ENCODE measurements around the gene C3orf18.

C3orf18 gene

GRCh38 chr3:50608278-50608677 is 40.7 kb upstream of the C3orf18 start (continued):
- TF ChIP-seq ZSCAN5A (tag by site-specific recombination; IDR thresholded peaks at IDR 0.05), result no peak
- TF ChIP-seq TCF7L2 (IDR thresholded peaks at IDR 0.05; ENCODE audit: borderline replicate concordance, low read depth, low read length), result no peak
- no peak for TF ChIP-seq ZNF664 (tag by site-specific recombination; IDR thresholded peaks at IDR 0.05)
- TF ChIP-seq ZNF248 (tag by site-specific recombination; IDR thresholded peaks at IDR 0.05), result no peak

GRCh38 chr3:50607271-50608091 is 39.9 kb upstream of the C3orf18 start:
- POLR2A ChIA-PET, result no interaction called here
- Histone ChIP-seq H3K27ac (ENCODE audit: extremely low read depth, low read depth, low read length) (no peak overlapping the region), H3K36me3 (ENCODE audit: control insufficient read depth in 2 of 2, insufficient read depth in 1 of 2, low read length in 2 of 2) (peaks cover 0 to 3% of the 10 kb centered on the region in 2 experiments; a peak in 1 of 3 replicates), H3K4me3 (ENCODE audit: low read depth, low read length) (no peak overlapping the region), H3K9me3 (ENCODE audit: control insufficient read depth, insufficient read depth, low read depth, low read length) (no peaks in the 10 kb centered on the region), H3K4me1 (ENCODE audit: control insufficient read depth, insufficient read depth, low read length) (0 out of 2 replicates have a peak, but pooled peaks cover 2% of the 10 kb centered on the region)
- CTCF ChIA-PET, result interaction anchor here (0.6 kb wide), 1 partner anchor 418 kb away, joined by 4 read pairs; no protein-coding TSS in a partner anchor
- TF ChIP-seq RBAK (tag by site-specific recombination; IDR thresholded peaks at IDR 0.05) (no peak), ZNF239 (tag by site-specific recombination; IDR thresholded peaks at IDR 0.05) (no peak), ZNF18 (tag by site-specific recombination; IDR thresholded peaks at IDR 0.05) (no peak), ZBTB49 (tag by site-specific recombination; IDR thresholded peaks at IDR 0.05; ENCODE audit: low read depth) (no peak), PRDM6 (tag by site-specific recombination; IDR thresholded peaks at IDR 0.05) (no peak), KLF17 (tag by site-specific recombination; IDR thresholded peaks at IDR 0.05) (no peak), ZFP69B (tag by site-specific recombination; IDR thresholded peaks at IDR 0.05) (no peak), REPIN1 (tag by site-specific recombination; IDR thresholded peaks at IDR 0.05; ENCODE audit: low read depth) (no peak), ZNF114 (tag by site-specific recombination; IDR thresholded peaks at IDR 0.05) (no peak), SETDB1 (IDR thresholded peaks at IDR 0.05; ENCODE audit: insufficient read length, low read length) (no peak), ZNF214 (tag by site-specific recombination; IDR thresholded peaks at IDR 0.05; ENCODE audit: borderline replicate concordance) (no peak), ZNF350 (tag by site-specific recombination; IDR thresholded peaks at IDR 0.05) (no peak), KLF10 (tag by site-specific recombination; IDR thresholded peaks at IDR 0.05) (no peak), ZNF560 (tag by site-specific recombination; IDR thresholded peaks at IDR 0.05; ENCODE audit: borderline replicate concordance) (no peak), ZNF555 (tag by site-specific recombination; conservative IDR thresholded peaks at IDR 0.05) (no peak)

Data from HEK293 (cell line).